H9 (cell line): ENCODE results near the gene FAM13B. TPM values are rescaled to one million over a fixed set of nuclear protein-coding genes. Genes with fewer than 3 reads are reported as not detected.
"Not testable (repeated sequence)": the region's sequence is repeated elsewhere in the genome, so short reads cannot be mapped to it uniquely, and the experiment has no call there.

Experiments
- DNase-seq: peaks from one replicate; pipeline ENCODE4 v3.0.0-alpha.2; 2017
- H2AFZ ChIP-seq: one replicate; pipeline ENCODE4 v1.6.1; 2013; ENCODE audit warnings: mild to moderate bottlenecking, low read length, control low read depth, moderate library complexity
- H2AK5ac ChIP-seq: 2 replicates; pipeline ENCODE4 v1.6.1; 2013; ENCODE audit warnings: low read length, control low read depth, mixed read lengths; ENCODE audit not compliant: insufficient read length
- H2BK120ac ChIP-seq: one replicate; pipeline ENCODE4 v1.6.1; 2013; ENCODE audit warnings: low read depth, mild to moderate bottlenecking, low read length, control low read depth, inconsistent platforms; ENCODE audit not compliant: poor library complexity, severe bottlenecking
- H2BK12ac ChIP-seq: 2 replicates; pipeline ENCODE4 v1.6.1; 2013; ENCODE audit warnings: low read length, control low read depth, mixed read lengths, low read depth; ENCODE audit not compliant: insufficient read length
- H2BK15ac ChIP-seq: 2 replicates; pipeline ENCODE4 v1.6.1; 2013; ENCODE audit warnings: low read depth, low read length, control low read depth
- H2BK20ac ChIP-seq: one replicate; pipeline ENCODE4 v1.6.1; 2013; ENCODE audit warnings: low read depth, mild to moderate bottlenecking, low read length, control low read depth, inconsistent platforms; ENCODE audit not compliant: poor library complexity, severe bottlenecking
- H2BK5ac ChIP-seq: 2 replicates; pipeline ENCODE4 v1.6.1; 2013; ENCODE audit warnings: low read length, control low read depth, mixed read lengths; ENCODE audit not compliant: insufficient read length
- H3K14ac ChIP-seq: 2 replicates; pipeline ENCODE4 v1.6.1; 2013; ENCODE audit warnings: low read length, control low read depth; ENCODE audit not compliant: insufficient read depth
- H3K18ac ChIP-seq: 2 replicates; pipeline ENCODE4 v1.6.1; 2013; ENCODE audit warnings: low read depth, mild to moderate bottlenecking, mixed read lengths, low read length, control low read depth; ENCODE audit not compliant: insufficient read length
- H3K23ac ChIP-seq: 2 replicates; pipeline ENCODE4 v1.6.1; 2013; ENCODE audit warnings: low read length, control low read depth, mixed read lengths, low read depth; ENCODE audit not compliant: insufficient read length
- H3K23me2 ChIP-seq: 2 replicates; pipeline ENCODE4 v1.6.1; 2013; ENCODE audit warnings: low read depth, mild to moderate bottlenecking, mixed read lengths, low read length, control low read depth; ENCODE audit not compliant: insufficient read length, poor library complexity, severe bottlenecking
- H3K27ac ChIP-seq: 2 replicates; pipeline ENCODE4 v1.5.1; 2013; ENCODE audit warnings: low read length, control low read depth, mixed read lengths, low read depth; ENCODE audit not compliant: insufficient read length
- H3K27me3 ChIP-seq: 2 replicates; pipeline ENCODE4 v1.6.1; 2013; ENCODE audit warnings: low read length, control low read depth, inconsistent platforms; ENCODE audit not compliant: insufficient read depth
- H3K4ac ChIP-seq: 2 replicates; pipeline ENCODE4 v1.6.1; 2013; ENCODE audit warnings: low read depth, mild to moderate bottlenecking, control low read depth, inconsistent platforms, low read length, moderate library complexity
- H3K4me1 ChIP-seq: 2 replicates; pipeline ENCODE4 v1.6.1; 2013; ENCODE audit warnings: low read length, control low read depth, inconsistent platforms; ENCODE audit not compliant: insufficient read depth
- H3K4me2 ChIP-seq: 2 replicates; pipeline ENCODE4 v1.6.1; 2013; ENCODE audit warnings: low read length, control low read depth, mixed read lengths; ENCODE audit not compliant: insufficient read length, insufficient read depth
- H3K56ac ChIP-seq: 2 replicates; pipeline ENCODE4 v1.6.1; 2013; ENCODE audit warnings: low read depth, mild to moderate bottlenecking, mixed read lengths, low read length, control low read depth; ENCODE audit not compliant: insufficient read length
- H3K79me1 ChIP-seq: 2 replicates; pipeline ENCODE4 v1.6.1; 2013; ENCODE audit warnings: low read depth, mild to moderate bottlenecking, moderate library complexity, low read length, control low read depth, inconsistent platforms; ENCODE audit not compliant: insufficient read depth, poor library complexity, severe bottlenecking
- H3K79me2 ChIP-seq: 2 replicates; pipeline ENCODE4 v1.6.1; 2013; ENCODE audit warnings: low read length, control low read depth, inconsistent platforms; ENCODE audit not compliant: insufficient read depth
- H3K9ac ChIP-seq: 2 replicates; pipeline ENCODE4 v1.6.1; 2013; ENCODE audit warnings: low read length, control low read depth, mixed read lengths; ENCODE audit not compliant: insufficient read length; ENCODE audit errors: extremely low read depth
- H3K9me3 ChIP-seq: one replicate; pipeline ENCODE4 v1.6.1; 2013; ENCODE audit warnings: low read depth, low read length, inconsistent platforms; ENCODE audit not compliant: control insufficient read depth
- H3T11ph ChIP-seq: one replicate; pipeline ENCODE4 v1.6.1; 2013; ENCODE audit warnings: mild to moderate bottlenecking, low read length, control low read depth, inconsistent platforms
- H4K20me1 ChIP-seq: one replicate; pipeline ENCODE4 v1.6.1; 2013; ENCODE audit not compliant: control insufficient read depth, insufficient read length, insufficient read depth
- H4K5ac ChIP-seq: 2 replicates; pipeline ENCODE4 v1.6.1; 2013; ENCODE audit warnings: low read depth, mild to moderate bottlenecking, mixed read lengths, low read length, control low read depth; ENCODE audit not compliant: insufficient read length
- H4K8ac ChIP-seq: replicated peaks from 2 replicates; pipeline ENCODE4 v1.6.1; 2013; ENCODE audit warnings: low read length, control low read depth, mixed read lengths, low read depth; ENCODE audit not compliant: insufficient read length
- H4K91ac ChIP-seq: 2 replicates; pipeline ENCODE4 v1.6.1; 2013; ENCODE audit warnings: low read depth, mild to moderate bottlenecking, moderate library complexity, mixed read lengths, low read length, control low read depth; ENCODE audit not compliant: insufficient read length
- H3K27ac Mint-ChIP-seq, 3 experiments: 2 replicates in 2 of 3; 3 replicates in 1 of 3; pipeline ENCODE4 v1.8.0; 2020 to 2021; ENCODE audit warnings: mixed read lengths in 3 of 3, mild to moderate bottlenecking in 1 of 3, moderate library complexity in 1 of 3
- H3K27me3 Mint-ChIP-seq: 2 replicates; pipeline ENCODE4 v1.8.0; 2021; ENCODE audit warnings: low read depth, mild to moderate bottlenecking, moderate library complexity, mixed read lengths
- H3K36me3 Mint-ChIP-seq, 3 experiments: 2 replicates in 2 of 3; 3 replicates in 1 of 3; pipeline ENCODE4 v1.8.0; 2020 to 2021; ENCODE audit warnings: low read depth in 3 of 3, mixed read lengths in 3 of 3; ENCODE audit not compliant: insufficient read depth in 1 of 3
- H3K4me1 Mint-ChIP-seq, 2 experiments: 2 replicates each; pipeline ENCODE4 v1.8.0; 2020; ENCODE audit warnings: mixed read lengths in 2 of 2
- H3K4me3 Mint-ChIP-seq, 2 experiments: 2 replicates in 1 of 2; 3 replicates in 1 of 2; pipeline ENCODE4 v1.8.0; 2020 to 2021; ENCODE audit warnings: mild to moderate bottlenecking in 2 of 2, mixed read lengths in 2 of 2, moderate library complexity in 1 of 2
- H3K9me3 Mint-ChIP-seq, 2 experiments: 2 replicates in 1 of 2; 3 replicates in 1 of 2; pipeline ENCODE4 v1.8.0; 2020; ENCODE audit warnings: mild to moderate bottlenecking in 2 of 2, mixed read lengths in 2 of 2, moderate library complexity in 1 of 2
- WGBS: extraction: QIAGEN DNeasy Blood & Tissue Kit; methylation state at CpG from one replicate; pipeline ENCODE4 v1.1.7; 2013; ENCODE audit warnings: missing lambda C conversion rate, low lambda C conversion rate, mixed read lengths; ENCODE audit not compliant: insufficient read length; ENCODE audit errors: extremely low coverage; 5-methylcytosine and 5-hydroxymethylcytosine counted together
- total RNA-seq: library from RNA; stranded (reverse); gene quantifications from 2 replicates; pipeline ENCODE4 v1.2.1, GENCODE V29; 2021

The FAM13B gene
- total RNA-seq, 1 experiment from 2014 or later = 23.0 TPM

DNA sequence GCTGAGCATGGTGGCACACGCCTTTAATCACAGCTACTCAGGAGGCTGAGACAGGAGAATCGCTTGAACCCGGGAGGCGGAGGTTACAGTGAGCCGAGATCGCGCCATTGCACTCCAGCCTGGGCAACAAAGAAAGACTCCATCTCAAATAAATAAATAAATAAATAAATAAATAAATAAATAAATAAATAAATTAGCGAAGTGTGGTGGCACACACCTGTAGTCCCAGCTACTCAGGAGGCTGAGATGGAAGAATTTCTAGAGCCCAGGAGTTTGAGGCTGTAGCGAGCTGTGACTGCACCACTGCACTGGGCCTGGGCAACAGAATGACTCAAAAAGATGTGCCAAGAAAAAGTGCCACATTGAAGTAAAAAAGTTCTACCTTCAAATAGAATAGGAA is 6.1 kb downstream of the FAM13B start:
- not testable (repeated sequence) for H3K56ac ChIP-seq, H2BK120ac ChIP-seq, H4K91ac ChIP-seq, H3K18ac ChIP-seq, H3K27me3 ChIP-seq, H4K5ac ChIP-seq, H3K9me3 ChIP-seq, H2AK5ac ChIP-seq, H3K27ac ChIP-seq, H4K8ac ChIP-seq, H3T11ph ChIP-seq, H3K4me1 ChIP-seq, H3K4ac ChIP-seq, H2AFZ ChIP-seq, H3K9ac ChIP-seq, H3K27ac Mint-ChIP-seq, H3K27me3 Mint-ChIP-seq, H2BK5ac ChIP-seq, H3K4me2 ChIP-seq, H4K20me1 ChIP-seq, DNase-seq, H3K79me1 ChIP-seq, H2BK12ac ChIP-seq, H3K9me3 Mint-ChIP-seq, H2BK20ac ChIP-seq, H3K14ac ChIP-seq, H3K4me3 Mint-ChIP-seq, H3K23me2 ChIP-seq, H2BK15ac ChIP-seq, H3K23ac ChIP-seq
- Mint-ChIP-seq H3K36me3 (peaks cover 0 to 14% (median 5%) of the 10 kb centered on the region in 3 experiments; a peak in 6 of 7 replicates), H3K4me1 (peaks cover 30 to 31% of the 10 kb centered on the region in 2 experiments)
- peaks cover 60% of the 10 kb centered on the region; the same call in 1 of the 2 replicates for H3K79me2 ChIP-seq
- WGBS = no CpG with 5 or more reads among the region's 9 CpGs
